NCI-H460 (cell line): ENCODE measurements around the gene SPDEF. TPM values are rescaled to one million over a fixed set of nuclear protein-coding genes. Genes with fewer than 3 reads are reported as not detected.

Experiments used
- DNase-seq: peaks from one replicate; pipeline ENCODE4 v3.0.0-alpha.2; 2016; ENCODE audit warnings: low read depth; ENCODE audit errors: extremely low read depth
- total RNA-seq: library from RNA; depleted of rRNA; stranded (reverse); fragments of >200 nt; shearing (Covaris generic); gene quantifications from 2 replicates; pipeline ENCODE4 v1.2.3, GENCODE V29; 2014; rRNA removed

Gene SPDEF
- total RNA-seq, 1 experiment from 2014 or later: not detected

DNA sequence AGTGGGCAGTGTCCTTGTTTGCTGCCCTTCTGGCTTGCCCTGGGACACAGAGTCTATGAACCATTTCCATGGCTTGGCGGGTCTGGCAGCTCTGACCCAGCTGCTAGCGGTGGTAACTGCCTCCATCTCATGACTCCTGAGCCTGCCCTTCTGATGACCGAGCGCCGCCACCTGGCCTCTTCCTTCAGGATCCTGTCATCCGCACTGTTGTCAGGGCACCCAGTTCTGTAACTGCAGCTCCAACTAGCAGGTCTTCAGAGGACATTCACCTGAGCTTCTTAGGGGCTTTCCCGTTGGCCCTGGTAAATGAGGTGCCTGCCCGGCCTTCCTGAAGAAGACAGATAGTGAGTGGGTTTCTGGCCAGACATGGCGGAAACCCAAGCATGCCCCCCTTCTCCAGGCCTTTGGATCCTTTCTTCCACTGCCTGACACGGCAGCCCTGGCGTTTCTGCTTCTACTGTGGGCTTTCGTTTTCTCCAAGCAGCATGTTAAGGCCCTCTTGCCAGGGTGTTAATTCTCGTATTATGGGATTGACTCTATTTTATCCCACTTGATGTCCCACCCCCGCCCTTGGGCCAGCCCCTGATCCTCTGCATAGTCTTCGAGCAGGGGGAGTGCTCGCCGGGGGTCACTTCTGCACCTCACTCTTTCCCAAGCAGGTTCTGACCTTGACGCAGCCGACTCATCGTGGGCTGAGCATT lies 65.6 kb downstream of the SPDEF start:
- no peak for DNase-seq

DNA sequence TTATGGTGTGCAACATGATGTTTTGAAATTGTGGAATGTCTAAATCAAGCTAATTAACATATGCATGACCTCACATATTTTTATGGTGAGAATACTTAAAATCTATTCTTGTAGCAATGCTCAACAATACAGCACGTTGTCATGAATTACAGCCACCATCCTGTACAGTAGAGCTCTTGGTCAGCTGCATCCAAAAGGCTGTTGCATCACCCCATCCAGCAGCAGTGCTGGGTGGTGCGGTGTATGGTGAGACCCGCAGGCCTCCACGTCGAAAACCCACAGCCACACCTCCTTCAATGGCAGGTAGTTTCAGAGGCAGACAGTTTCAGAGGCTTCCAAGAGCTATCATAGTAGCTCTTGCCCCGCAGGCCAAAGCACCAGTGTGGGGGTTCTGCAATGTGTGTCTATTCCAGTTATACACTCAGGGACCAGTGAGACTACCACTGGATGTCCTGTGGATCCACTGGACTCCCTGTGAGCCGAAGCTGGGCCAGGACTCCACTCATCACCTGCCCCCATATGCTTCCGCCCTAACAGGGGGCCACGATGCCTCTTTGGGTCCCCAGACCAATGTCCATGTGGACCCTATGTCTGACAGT lies 66.8 kb downstream of the SPDEF start:
- DNase-seq: no peak

Other genes with a start within 250 kb of the SPDEF start
- 15.8 and 18.5 TPM in 2 replicates for gene NUDT3, start 163.7 kb downstream of the SPDEF start, total RNA-seq
- 2,094 and 2,320 TPM in 2 replicates for gene RPS10, start 130.3 kb downstream of the SPDEF start, total RNA-seq
- gene PACSIN1, start 90.3 kb downstream of the SPDEF start, total RNA-seq: 0.07 and 0.20 TPM in 2 replicates
- gene ILRUN, start 140.4 kb upstream of the SPDEF start, total RNA-seq: 15.5 and 16.4 TPM in 2 replicates
- gene SNRPC, start 201.2 kb upstream of the SPDEF start, total RNA-seq: 152 and 159 TPM in 2 replicates
- 20.0 and 21.8 TPM in 2 replicates for gene BLTP3A, start 235.8 kb upstream of the SPDEF start, total RNA-seq